ENCODE measurements around the gene PGC.

DNA sequence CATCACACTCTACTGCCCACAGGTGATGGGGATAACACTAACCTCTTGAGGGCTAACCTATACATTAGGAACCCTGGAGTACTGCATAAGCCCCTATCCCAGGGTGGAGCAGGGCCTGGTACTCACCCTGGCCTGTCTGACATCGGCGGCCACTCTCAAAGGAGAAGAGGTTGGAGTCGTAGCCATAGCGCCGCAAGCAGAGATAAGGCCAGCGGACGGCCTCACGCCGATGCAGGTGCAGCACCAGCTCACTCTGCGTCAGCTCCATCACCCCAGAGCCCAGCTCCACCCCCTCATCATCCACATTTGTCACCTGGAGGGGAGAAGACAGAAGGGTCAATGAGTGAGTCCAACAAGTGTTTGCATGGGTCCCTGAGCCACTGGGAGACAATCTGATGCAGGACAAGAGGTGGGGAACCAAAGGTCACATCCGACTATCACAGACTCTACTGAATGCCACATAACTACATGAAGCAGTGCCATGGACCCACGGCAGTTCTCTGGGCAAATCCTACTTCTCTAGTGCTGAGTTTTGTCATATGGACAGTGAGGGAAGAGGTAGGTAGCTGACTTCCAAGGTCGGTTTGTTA lies 28.2 kb upstream of the PGC start:
- TF ChIP-seq, protein P1, sequence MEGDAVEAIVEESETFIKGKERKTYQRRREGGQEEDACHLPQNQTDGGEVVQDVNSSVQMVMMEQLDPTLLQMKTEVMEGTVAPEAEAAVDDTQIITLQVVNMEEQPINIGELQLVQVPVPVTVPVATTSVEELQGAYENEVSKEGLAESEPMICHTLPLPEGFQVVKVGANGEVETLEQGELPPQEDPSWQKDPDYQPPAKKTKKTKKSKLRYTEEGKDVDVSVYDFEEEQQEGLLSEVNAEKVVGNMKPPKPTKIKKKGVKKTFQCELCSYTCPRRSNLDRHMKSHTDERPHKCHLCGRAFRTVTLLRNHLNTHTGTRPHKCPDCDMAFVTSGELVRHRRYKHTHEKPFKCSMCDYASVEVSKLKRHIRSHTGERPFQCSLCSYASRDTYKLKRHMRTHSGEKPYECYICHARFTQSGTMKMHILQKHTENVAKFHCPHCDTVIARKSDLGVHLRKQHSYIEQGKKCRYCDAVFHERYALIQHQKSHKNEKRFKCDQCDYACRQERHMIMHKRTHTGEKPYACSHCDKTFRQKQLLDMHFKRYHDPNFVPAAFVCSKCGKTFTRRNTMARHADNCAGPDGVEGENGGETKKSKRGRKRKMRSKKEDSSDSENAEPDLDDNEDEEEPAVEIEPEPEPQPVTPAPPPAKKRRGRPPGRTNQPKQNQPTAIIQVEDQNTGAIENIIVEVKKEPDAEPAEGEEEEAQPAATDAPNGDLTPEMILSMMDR (IDR thresholded peaks at IDR 0.05; ENCODE audit: low read depth, low read length) = no peak
- TF ChIP-seq EZH2phosphoT487 (IDR thresholded peaks at IDR 0.05; ENCODE audit: low read depth) = no peak
